Kidney epithelial cell (primary cell): ENCODE data around the gene SYNE1. TPM values are rescaled to one million over a fixed set of nuclear protein-coding genes. Genes with fewer than 3 reads are reported as not detected.

Experiments
- DNase-seq: peaks from one replicate; pipeline ENCODE4 v3.0.0-alpha.2; 2010; ENCODE audit warnings: low read depth
- H3K27me3 ChIP-seq: 2 replicates; pipeline ENCODE4 v1.6.0; 2011; ENCODE audit warnings: low read length; ENCODE audit not compliant: control insufficient read depth, insufficient read depth
- H3K36me3 ChIP-seq: 2 replicates; pipeline ENCODE4 v1.5.1; 2011; ENCODE audit warnings: low read length; ENCODE audit not compliant: control insufficient read depth, insufficient read depth
- H3K4me3 ChIP-seq: 2 replicates; pipeline ENCODE4 v1.5.1; 2011; ENCODE audit warnings: low read depth, mild to moderate bottlenecking, control low read depth, low read length
- total RNA-seq: library from RNA; depleted of rRNA; stranded (reverse); fragments of >200 nt; gene quantifications from 2 replicates; pipeline ENCODE4 v1.2.3, GENCODE V29; 2015
- TF ChIP-seq, protein P1 (sequence below): IDR thresholded peaks from 2 replicates; pipeline ENCODE4 v1.5.1; 2011; ENCODE audit warnings: mild to moderate bottlenecking, moderate library complexity, low read length, control low read depth, inconsistent platforms; ENCODE audit not compliant: insufficient read depth, poor library complexity, severe bottlenecking

Gene SYNE1
- total RNA-seq, 1 donor from 2014 or later, result 43.1 TPM

- Histone ChIP-seq H3K36me3 (no peaks in the 10 kb centered on the region), H3K27me3 (no peaks in the 10 kb centered on the region), H3K4me3 (no peak overlapping the region)
- TF ChIP-seq, protein P1, sequence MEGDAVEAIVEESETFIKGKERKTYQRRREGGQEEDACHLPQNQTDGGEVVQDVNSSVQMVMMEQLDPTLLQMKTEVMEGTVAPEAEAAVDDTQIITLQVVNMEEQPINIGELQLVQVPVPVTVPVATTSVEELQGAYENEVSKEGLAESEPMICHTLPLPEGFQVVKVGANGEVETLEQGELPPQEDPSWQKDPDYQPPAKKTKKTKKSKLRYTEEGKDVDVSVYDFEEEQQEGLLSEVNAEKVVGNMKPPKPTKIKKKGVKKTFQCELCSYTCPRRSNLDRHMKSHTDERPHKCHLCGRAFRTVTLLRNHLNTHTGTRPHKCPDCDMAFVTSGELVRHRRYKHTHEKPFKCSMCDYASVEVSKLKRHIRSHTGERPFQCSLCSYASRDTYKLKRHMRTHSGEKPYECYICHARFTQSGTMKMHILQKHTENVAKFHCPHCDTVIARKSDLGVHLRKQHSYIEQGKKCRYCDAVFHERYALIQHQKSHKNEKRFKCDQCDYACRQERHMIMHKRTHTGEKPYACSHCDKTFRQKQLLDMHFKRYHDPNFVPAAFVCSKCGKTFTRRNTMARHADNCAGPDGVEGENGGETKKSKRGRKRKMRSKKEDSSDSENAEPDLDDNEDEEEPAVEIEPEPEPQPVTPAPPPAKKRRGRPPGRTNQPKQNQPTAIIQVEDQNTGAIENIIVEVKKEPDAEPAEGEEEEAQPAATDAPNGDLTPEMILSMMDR, result no peak
- DNase-seq, result no peak
These were observed 158.7 kb downstream of the SYNE1 start for GRCh38 chr6:152478377-152479010.

GRCh38 chr6:152474354-152474753 lies 162.8 kb downstream of the SYNE1 start:
- H3K27me3 ChIP-seq, result no peaks in the 10 kb centered on the region
- H3K4me3 ChIP-seq, result no peak overlapping the region
- DNase-seq, result no peak
- TF ChIP-seq, protein P1, result no peak
- no peaks in the 10 kb centered on the region for H3K36me3 ChIP-seq

DNA sequence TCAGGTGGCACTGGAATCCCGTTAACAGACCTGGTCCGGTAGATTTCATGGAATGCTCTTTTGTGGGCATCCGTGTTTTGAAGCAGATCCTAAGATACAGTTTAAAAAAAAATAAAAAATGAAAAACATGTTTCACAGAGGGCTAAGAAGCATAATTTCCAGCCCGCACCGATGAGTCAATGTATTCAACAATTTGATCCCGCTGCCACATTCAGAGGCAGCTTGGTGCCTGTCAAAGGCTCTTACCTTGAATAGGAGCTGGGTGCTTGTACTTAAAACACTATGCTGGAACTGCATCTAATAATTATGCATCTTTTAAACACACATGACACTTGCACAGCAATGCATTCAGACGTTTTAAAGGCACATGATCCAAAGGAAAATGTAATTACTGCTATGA lies 164.8 kb downstream of the SYNE1 start:
- peak overlapping the region; percentile 34 for H3K4me3 ChIP-seq
- no peak for DNase-seq
- TF ChIP-seq, protein P1, result no peak

DNA sequence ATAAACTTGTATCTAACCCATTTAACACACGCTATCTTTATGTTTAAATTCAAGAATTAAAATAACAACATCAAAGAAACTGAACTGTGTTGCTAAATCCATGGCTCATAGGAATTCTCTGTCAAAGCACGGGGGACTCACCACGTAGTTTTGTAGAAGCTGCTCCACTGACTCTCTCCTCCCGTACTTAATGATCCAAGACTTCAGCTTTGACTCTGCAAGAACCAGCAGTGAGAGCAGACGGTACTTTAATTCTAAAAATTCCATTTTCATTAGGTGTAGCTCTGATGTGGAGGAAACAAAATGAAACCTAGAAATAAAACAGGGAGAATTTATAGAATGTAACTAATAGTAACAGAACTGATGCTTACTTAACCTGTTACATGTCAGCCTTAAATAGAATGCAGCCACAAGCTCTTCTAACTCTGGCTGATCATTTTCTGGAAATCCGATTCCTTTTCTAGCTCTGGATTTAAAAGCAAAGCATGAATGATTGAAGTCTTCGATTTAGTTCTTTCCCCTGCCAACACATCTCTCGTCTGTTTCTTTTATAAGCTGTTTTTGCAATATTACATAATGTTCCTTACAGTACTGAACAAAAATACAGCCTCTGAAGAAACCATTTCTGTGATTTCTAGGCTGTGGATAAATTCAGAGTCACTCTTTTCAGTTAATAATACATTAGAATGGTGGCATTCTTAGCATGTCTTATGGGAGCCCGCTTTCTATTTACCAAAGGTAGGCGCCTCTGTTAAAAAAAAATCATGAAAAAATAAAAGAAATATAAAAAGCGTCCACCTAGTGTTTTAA lies 165.5 kb downstream of the SYNE1 start:
- DNase-seq, result peak; percentile 76
- Histone ChIP-seq H3K27me3 (no peaks in the 10 kb centered on the region), H3K4me3 (peak overlapping the region; percentile 34), H3K36me3 (no peaks in the 10 kb centered on the region)
- TF ChIP-seq, protein P1, result no peak

More for the DNA sequence above, 164.8 kb downstream of the SYNE1 start:
- no peaks in the 10 kb centered on the region for H3K36me3 ChIP-seq
- no peaks in the 10 kb centered on the region for H3K27me3 ChIP-seq

- Histone ChIP-seq H3K36me3 (no peaks in the 10 kb centered on the region), H3K4me3 (peak overlapping the region; percentile 10), H3K27me3 (no peaks in the 10 kb centered on the region)
- DNase-seq, result no peak
- TF ChIP-seq, protein P1, result no peak
These were observed 174.0 kb downstream of the SYNE1 start for GRCh38 chr6:152463164-152463563.

GRCh38 chr6:152462716-152463115 lies 174.4 kb downstream of the SYNE1 start:
- TF ChIP-seq, protein P1, result no peak
- H3K4me3 ChIP-seq, result peak overlapping the region; percentile 10
- no peaks in the 10 kb centered on the region for H3K36me3 ChIP-seq
- no peaks in the 10 kb centered on the region for H3K27me3 ChIP-seq
- DNase-seq, result no peak
